Lung (tissue), 12 donors: ENCODE results near the gene PRR7. TPM values are rescaled to one million over a fixed set of nuclear protein-coding genes. Genes with fewer than 3 reads are reported as not detected.

ENCODE experiments used
- ATAC-seq: fragments of 200-7000 bp; cut with Tn5 transposase; one replicate; pipeline ENCODE4 v1.9.1; 2020; ENCODE audit warnings: moderate number of reproducible peaks; ENCODE audit not compliant: insufficient read depth, low FRiP score
- DNase-seq, 3 donors: peaks; one replicate each; pipeline ENCODE4 v3.0.0-alpha.2; 2013 to 2017
- H3K27ac ChIP-seq, 2 donors: one replicate each; pipeline ENCODE4 v1.5.1; 2013; ENCODE audit warnings: mild to moderate bottlenecking in 2 of 2, moderate library complexity in 2 of 2, control low read depth in 1 of 2, inconsistent platforms in 1 of 2, low read depth in 1 of 2, low read length in 1 of 2
- H3K27me3 ChIP-seq, 3 donors: one replicate each; pipeline ENCODE4 v1.5.1; 2013; ENCODE audit warnings: low read length in 2 of 3; ENCODE audit not compliant: control insufficient read depth in 3 of 3, insufficient read depth in 3 of 3
- H3K36me3 ChIP-seq, 4 donors: one replicate each; pipeline ENCODE4 v1.5.1; 2013; ENCODE audit warnings: low read length in 4 of 4, mild to moderate bottlenecking in 1 of 4, moderate library complexity in 1 of 4; ENCODE audit not compliant: control insufficient read depth in 4 of 4, insufficient read depth in 4 of 4
- H3K4me1 ChIP-seq, 5 donors: one replicate each; pipeline ENCODE4 v1.5.1; 2013; ENCODE audit warnings: low read length in 5 of 5, mild to moderate bottlenecking in 2 of 5, moderate library complexity in 1 of 5; ENCODE audit not compliant: control insufficient read depth in 5 of 5, insufficient read depth in 5 of 5
- H3K4me3 ChIP-seq: one replicate; pipeline ENCODE4 v1.5.1; 2013; ENCODE audit warnings: mild to moderate bottlenecking, control low read depth, moderate library complexity
- H3K9ac ChIP-seq, 2 donors: one replicate each; pipeline ENCODE4 v1.5.1; 2013; ENCODE audit warnings: low read length in 2 of 2, control low read depth in 1 of 2; ENCODE audit not compliant: insufficient read depth in 1 of 2
- H3K9me3 ChIP-seq, 4 donors: one replicate each; pipeline ENCODE4 v1.5.1; 2013; ENCODE audit warnings: low read length in 3 of 4, mild to moderate bottlenecking in 1 of 4, moderate library complexity in 1 of 4; ENCODE audit not compliant: control insufficient read depth in 4 of 4, insufficient read depth in 3 of 4
- CTCF ChIP-seq: IDR thresholded peaks from 2 replicates; pipeline ENCODE4 v1.5.1; 2012; ENCODE audit warnings: mild to moderate bottlenecking; ENCODE audit errors: control extremely low read depth, extremely low read depth
- WGBS, 2 donors: extraction: QIAGEN DNeasy Blood & Tissue Kit; methylation state at CpG; one replicate each; pipeline ENCODE4 v1.1.7; 2013; 5-methylcytosine and 5-hydroxymethylcytosine counted together
- polyA plus RNA-seq, 2 donors: library from polyadenylated mRNA; stranded (reverse); fragments of 200-250 nt; gene quantifications; one replicate each; pipeline ENCODE4 v1.2.1, GENCODE V29; 2013
- total RNA-seq, 2 donors: library from RNA; depleted of rRNA in 1 of 2; stranded (reverse); fragments of >200 nt in 1 of 2; gene quantifications; one replicate each; pipeline ENCODE4 v1.2.1, GENCODE V29; 2014 to 2021
- donor health status: control.
- donor health status: control.
- donor health status: Bipolar disorder and iron deficiency.
- donor health status: healthy.
- donor health status: DM: yes; HTN: yes; CAD: no.

The PRR7 gene
- total and polyA plus RNA-seq, 4 donors = 1.9 to 7.2 (median 4.0) TPM

GRCh38 chr5:177448244-177448950 is 1.8 kb downstream of the PRR7 start:
- no peak for TF ChIP-seq CTCF
- H3K36me3 ChIP-seq = no peaks in the 10 kb centered on the region
- no peak overlapping the region for H3K4me3 ChIP-seq
- ATAC-seq = no peak
- H3K4me1 ChIP-seq = peaks cover 0 to 16% (median 12%) of the 10 kb centered on the region in 5 donors
- H3K9me3 ChIP-seq = no peaks in the 10 kb centered on the region
- peaks cover 0 to 9% (median 8%) of the 10 kb centered on the region in 3 donors for H3K27me3 ChIP-seq
- no peak for DNase-seq
- WGBS, 2 donors = 77% methylated on average over 6 of the region's 6 CpGs
- no peak overlapping the region for H3K27ac ChIP-seq
- no peak overlapping the region for H3K9ac ChIP-seq

GRCh38 chr5:177449140-177450061 is 2.8 kb downstream of the PRR7 start:
- peaks cover 0 to 23% (median 17%) of the 10 kb centered on the region in 5 donors for H3K4me1 ChIP-seq
- no peak overlapping the region for H3K9ac ChIP-seq
- H3K9me3 ChIP-seq = no peaks in the 10 kb centered on the region
- no peaks in the 10 kb centered on the region for H3K36me3 ChIP-seq
- H3K27ac ChIP-seq = no peak overlapping the region
- peaks cover 0 to 9% (median 8%) of the 10 kb centered on the region in 3 donors for H3K27me3 ChIP-seq
- TF ChIP-seq CTCF = no peak
- DNase-seq (no peak), ATAC-seq (no peak)
- 86 to 94% methylated on average over 18 of the region's 18 CpGs for WGBS, 2 donors
- H3K4me3 ChIP-seq = no peak overlapping the region

- H3K27me3 ChIP-seq = peaks cover 0 to 4% (median 4%) of the 10 kb centered on the region in 3 donors
Observed at GRCh38 chr5:177450667-177451424, 4.2 kb downstream of the PRR7 start.

More at GRCh38 chr5:177450667-177451424, 4.2 kb downstream of the PRR7 start:
- no peak for ATAC-seq
- H3K36me3 ChIP-seq = no peaks in the 10 kb centered on the region
- 88 to 94% methylated on average over 9 to 10 of the region's 10 CpGs for WGBS, 2 donors
- H3K9me3 ChIP-seq = no peaks in the 10 kb centered on the region
- no peak for TF ChIP-seq CTCF
- peaks cover 0 to 32% (median 18%) of the 10 kb centered on the region in 5 donors for H3K4me1 ChIP-seq
- no peak for DNase-seq
- no peak overlapping the region for H3K27ac ChIP-seq
- H3K9ac ChIP-seq = no peak overlapping the region
- no peak overlapping the region for H3K4me3 ChIP-seq
